Measurements from ENCODE around the gene GJC2. TPM values are rescaled to one million over a fixed set of nuclear protein-coding genes. Genes with fewer than 3 reads are reported as not detected.

Gene GJC2
- total RNA-seq, 4 donors from 2014 or later: 0.88 to 0.94 TPM; not detected in 2

GRCh38 chr1:228157729-228158126 lies 8.0 kb downstream of the GJC2 start:
- Histone ChIP-seq H3K9me3 (no peaks in the 10 kb centered on the region), H3K27me3 (no peaks in the 10 kb centered on the region), H3K4me3 (no peak overlapping the region), H3K27ac (no peak overlapping the region), H3K4me1 (peaks cover 0 to 16% (median 0%) of the 10 kb centered on the region in 4 donors), H3K36me3 (no peaks in the 10 kb centered on the region)
- TF ChIP-seq CTCF (IDR thresholded peaks at IDR 0.05) (no peak), POLR2A (IDR thresholded peaks at IDR 0.05) (no peak)
- peak in 1 of 3 donors; percentile 36 for DNase-seq

GRCh38 chr1:228158151-228159007 lies 8.6 kb downstream of the GJC2 start:
- TF ChIP-seq POLR2A (IDR thresholded peaks at IDR 0.05) (no peak), CTCF (IDR thresholded peaks at IDR 0.05) (no peak)
- no peaks in the 10 kb centered on the region for H3K36me3 ChIP-seq
- H3K27ac ChIP-seq: no peak overlapping the region
- H3K27me3 ChIP-seq: no peaks in the 10 kb centered on the region
- peaks cover 0 to 22% (median 0%) of the 10 kb centered on the region in 4 donors for H3K4me1 ChIP-seq
- no peak overlapping the region for H3K4me3 ChIP-seq
- DNase-seq: peak in 1 of 3 donors; percentile 39
- no peaks in the 10 kb centered on the region for H3K9me3 ChIP-seq

- Histone ChIP-seq H3K4me3 (no peak overlapping the region), H3K27me3 (no peaks in the 10 kb centered on the region), H3K36me3 (no peaks in the 10 kb centered on the region), H3K9me3 (no peaks in the 10 kb centered on the region), H3K4me1 (peaks cover 0 to 23% (median 0%) of the 10 kb centered on the region in 4 donors), H3K27ac (no peak overlapping the region)
- TF ChIP-seq POLR2A (IDR thresholded peaks at IDR 0.05) (no peak), CTCF (IDR thresholded peaks at IDR 0.05) (no peak)
- DNase-seq: no peak
These were observed 9.4 kb downstream of the GJC2 start for GRCh38 chr1:228159008-228159665.

GRCh38 chr1:228160201-228160761 lies 10.6 kb downstream of the GJC2 start:
- Histone ChIP-seq H3K4me3 (no peak overlapping the region), H3K27ac (no peak overlapping the region), H3K36me3 (no peaks in the 10 kb centered on the region), H3K27me3 (no peaks in the 10 kb centered on the region), H3K4me1 (peaks cover 0 to 31% (median 3%) of the 10 kb centered on the region in 4 donors), H3K9me3 (no peaks in the 10 kb centered on the region)
- no peak for TF ChIP-seq POLR2A (IDR thresholded peaks at IDR 0.05)
- no peak for TF ChIP-seq CTCF (IDR thresholded peaks at IDR 0.05)
- DNase-seq: peak in 1 of 3 donors; percentile 28

- no peaks in the 10 kb centered on the region for H3K9me3 ChIP-seq
- H3K27me3 ChIP-seq: no peaks in the 10 kb centered on the region
- no peak for DNase-seq
- H3K4me1 ChIP-seq: peaks cover 0 to 31% (median 3%) of the 10 kb centered on the region in 4 donors
- no peaks in the 10 kb centered on the region for H3K36me3 ChIP-seq
- peak overlapping the region in 2 of 4 donors; percentile 37 to 52 for H3K27ac ChIP-seq
- H3K4me3 ChIP-seq: no peak overlapping the region
- TF ChIP-seq CTCF (IDR thresholded peaks at IDR 0.05): no peak
- TF ChIP-seq POLR2A (IDR thresholded peaks at IDR 0.05): no peak
These were observed 11.6 kb downstream of the GJC2 start for GRCh38 chr1:228161362-228161761.

Measured in Peyer's patch (tissue), 4 donors.